HCT116 (cell line): ENCODE results near the gene LETMD1. TPM values are rescaled to one million over a fixed set of nuclear protein-coding genes. Genes with fewer than 3 reads are reported as not detected.

Experiments used
- ATAC-seq: fragments of 200-7000 bp; cut with Tn5 transposase; 2 replicates; pipeline ENCODE4 v1.9.1; 2020; ENCODE audit warnings: mild to moderate bottlenecking, moderate library complexity
- BruUV-seq: library from RNA; stranded (reverse); fragments of 400-500 nt; replicated peaks from 2 replicates; lab custom pipeline; 2021; lab: Mats Ljungman, UMichigan
- CTCF ChIA-PET: fragments of 300-600 bp; sonication (Branson Sonifier 250); formaldehyde crosslinking; loops from one replicate; lab custom pipeline; 2021; ENCODE audit warnings: antibody characterized with exemption; lab: Charles Lee
- POLR2A ChIA-PET: fragments of 300-600, 350-600 bp; sonication (Branson Sonifier 250); formaldehyde crosslinking; loops from one replicate; lab custom pipeline; 2021; ENCODE audit warnings: antibody characterized with exemption; lab: Charles Lee
- RAD21 ChIA-PET, 2 experiments: fragments of 300-600 bp; sonication (Branson Sonifier 250); formaldehyde crosslinking; loops; one replicate each; lab custom pipeline; 2023; ENCODE audit warnings: low total read pairs in 2 of 2; ENCODE audit not compliant: uncharacterized antibody in 2 of 2, unreplicated experiment in 2 of 2, low non-redundant PET in 1 of 2; lab: Charles Lee
- DNase-seq: peaks from one replicate; pipeline ENCODE4 v3.0.0-alpha.2; 2010; ENCODE audit warnings: low read depth, low spot score
- H2AFZ ChIP-seq: fragments of 200-600 bp; shearing (Covaris generic), sonication (generic); 2 replicates; pipeline ENCODE4 v1.6.1; 2017; ENCODE audit warnings: low read depth, mixed run types, mixed read lengths, antibody characterized with exemption, low read length; ENCODE audit not compliant: poor library complexity, severe bottlenecking
- H3K27ac ChIP-seq: 2 replicates; pipeline ENCODE4 v1.5.1; 2012; ENCODE audit warnings: low read depth, low read length
- H3K27me3 ChIP-seq: fragments of 200-600 bp; sonication (generic); 2 replicates; pipeline ENCODE4 v1.6.1; 2016; ENCODE audit warnings: mixed run types, low read length, mixed read lengths; ENCODE audit not compliant: insufficient read depth
- H3K36me3 ChIP-seq, 2 experiments: fragments of 200-500 bp in 1 of 2; fragments of 200-600 bp in 1 of 2; sonication (Bioruptor generic) in 1 of 2; sonication (generic) in 1 of 2; 2 replicates each; pipeline versions ENCODE4 v1.5.1 to v1.6.1; 2014 to 2016; ENCODE audit warnings: low read length in 2 of 2, inconsistent platforms in 1 of 2, mixed read lengths in 1 of 2, mixed run types in 1 of 2; ENCODE audit not compliant: insufficient read depth in 2 of 2, control insufficient read depth in 1 of 2
- H3K4me1 ChIP-seq, 2 experiments: fragments of 200-600 bp in 1 of 2; sonication (generic) in 1 of 2; 2 replicates each; pipeline versions ENCODE4 v1.5.1 to v1.6.1; 2012 to 2017; ENCODE audit warnings: low read length in 2 of 2, inconsistent platforms in 1 of 2, mild to moderate bottlenecking in 1 of 2, mixed read lengths in 1 of 2, mixed run types in 1 of 2, moderate library complexity in 1 of 2; ENCODE audit not compliant: insufficient read depth in 2 of 2, control insufficient read depth in 1 of 2
- H3K4me2 ChIP-seq: fragments of 200-600 bp; sonication (generic); 2 replicates; pipeline ENCODE4 v1.6.1; 2017; ENCODE audit warnings: mixed run types, low read length, mixed read lengths
- H3K4me3 ChIP-seq, 2 experiments: fragments of 200-600 bp in 1 of 2; sonication (generic) in 1 of 2; replicated peaks in 1 of 2; 2 replicates each; pipeline ENCODE4 v1.5.1; 2011 to 2016; ENCODE audit warnings: low read length in 2 of 2, control low read depth in 1 of 2, low read depth in 1 of 2, mild to moderate bottlenecking in 1 of 2, mixed read lengths in 1 of 2, mixed run types in 1 of 2
- H3K79me2 ChIP-seq: fragments of 200-600 bp; sonication (generic); 2 replicates; pipeline ENCODE4 v1.6.1; 2017; ENCODE audit warnings: mild to moderate bottlenecking, mixed run types, low read length, moderate library complexity, mixed read lengths; ENCODE audit not compliant: insufficient read depth
- H3K9ac ChIP-seq: fragments of 200-600 bp; sonication (generic); 2 replicates; pipeline ENCODE4 v1.6.1; 2016; ENCODE audit warnings: low read length, mixed read lengths
- H3K9me2 ChIP-seq: fragments of 200-600 bp; sonication (generic), shearing (Covaris generic); 2 replicates; pipeline ENCODE4 v1.6.1; 2017; ENCODE audit warnings: mixed run types, mild to moderate bottlenecking, moderate library complexity; ENCODE audit not compliant: insufficient read depth
- H3K9me3 ChIP-seq, 2 experiments: fragments of 200-500 bp in 1 of 2; fragments of 200-600 bp in 1 of 2; sonication (Bioruptor generic) in 1 of 2; sonication (generic) in 1 of 2; 2 replicates each; pipeline ENCODE4 v1.6.1; 2014 to 2017; ENCODE audit warnings: low read length in 2 of 2, mixed read lengths in 2 of 2, inconsistent platforms in 1 of 2, low read depth in 1 of 2, mild to moderate bottlenecking in 1 of 2, mixed run types in 1 of 2, moderate library complexity in 1 of 2; ENCODE audit not compliant: control insufficient read depth in 1 of 2, insufficient read depth in 1 of 2
- H4K20me1 ChIP-seq: fragments of 200-600 bp; sonication (generic), shearing (Covaris generic); 2 replicates; pipeline ENCODE4 v1.6.1; 2017; ENCODE audit warnings: mixed run types, mild to moderate bottlenecking, moderate library complexity; ENCODE audit not compliant: insufficient read depth
- EGR1 ChIP-seq: IDR thresholded peaks from 2 replicates; pipeline ENCODE4 v1.6.1; 2012; ENCODE audit warnings: low read depth
- ELF1 ChIP-seq: IDR thresholded peaks from 2 replicates; pipeline ENCODE4 v1.6.1; 2012; ENCODE audit warnings: low read depth, borderline replicate concordance
- JUND ChIP-seq: IDR thresholded peaks from 2 replicates; pipeline ENCODE4 v1.6.1; 2012
- SIN3A ChIP-seq: IDR thresholded peaks from 2 replicates; pipeline ENCODE4 v1.6.1; 2012; ENCODE audit warnings: low read depth
- YY1 ChIP-seq: IDR thresholded peaks from 2 replicates; pipeline ENCODE4 v1.6.1; 2011; ENCODE audit warnings: low read length, low read depth, moderate library complexity, mild to moderate bottlenecking; ENCODE audit not compliant: insufficient replicate concordance; ENCODE audit errors: extremely low read depth
- intact Hi-C: fragments of 100-400 bp; cut with micrococcal nuclease; formaldehyde crosslinking; loops from 2 replicates; pipeline ENCODE4 v1.10.0; 2022
- total RNA-seq: library from RNA; stranded (reverse); gene quantifications from one replicate; pipeline ENCODE4 v1.2.1, GENCODE V29; 2021; ENCODE audit not compliant: unreplicated experiment
- TF ChIP-seq, protein P1 (sequence below): IDR thresholded peaks from 2 replicates; pipeline ENCODE4 v1.6.1; 2012

LETMD1 gene
- total RNA-seq, 1 experiment from 2014 or later = 70.8 TPM

DNA sequence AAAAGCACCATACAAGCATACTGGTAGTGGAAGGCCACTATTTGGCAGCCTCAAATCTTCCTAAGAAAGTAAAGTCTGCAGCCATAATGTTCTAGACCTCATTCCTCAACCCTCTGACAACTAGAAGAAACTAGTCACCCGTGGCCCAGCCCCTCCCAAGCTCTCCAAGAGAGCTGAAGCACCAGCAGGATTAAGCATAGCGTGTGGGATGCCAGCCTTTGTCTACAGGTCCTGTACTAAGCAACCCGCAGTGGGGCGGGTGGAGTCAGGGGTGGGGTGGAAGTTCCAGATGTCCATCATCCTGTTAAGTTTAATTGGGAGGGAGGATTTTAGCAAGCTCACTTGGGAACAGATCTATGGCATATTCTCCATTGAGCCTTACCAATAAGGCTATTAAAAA is 36.2 kb upstream of the LETMD1 start:
- BruUV-seq = no TSS peak
- Histone ChIP-seq H3K79me2 (peaks cover 45% of the 10 kb centered on the region), H3K9me3 (no peaks in the 10 kb centered on the region), H4K20me1 (peaks cover 6% of the 10 kb centered on the region; the same call in 1 of the 2 replicates), H3K4me2 (no peak overlapping the region), H3K9me2 (no peaks in the 10 kb centered on the region), H2AFZ (no peak overlapping the region), H3K4me3 (no peak overlapping the region), H3K27me3 (no peaks in the 10 kb centered on the region), H3K9ac (no peak overlapping the region), H3K4me1 (peaks cover 10 to 14% of the 10 kb centered on the region in 2 experiments; a peak in 3 of 4 replicates), H3K36me3 (peaks cover 4 to 5% of the 10 kb centered on the region in 2 experiments; a peak in 2 of 4 replicates), H3K27ac (no peak overlapping the region)
- no peak for DNase-seq
- ChIA-PET RAD21 (no interaction called here), CTCF (no interaction called here), POLR2A (no interaction called here)
- ATAC-seq = no peak
- intact Hi-C loops = no loop called here
- TF ChIP-seq ELF1 (no peak), EGR1 (no peak), SIN3A (no peak), YY1 (no peak), JUND (no peak)
- TF ChIP-seq, protein P1, sequence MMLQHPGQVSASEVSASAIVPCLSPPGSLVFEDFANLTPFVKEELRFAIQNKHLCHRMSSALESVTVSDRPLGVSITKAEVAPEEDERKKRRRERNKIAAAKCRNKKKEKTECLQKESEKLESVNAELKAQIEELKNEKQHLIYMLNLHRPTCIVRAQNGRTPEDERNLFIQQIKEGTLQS = no peak

DNA sequence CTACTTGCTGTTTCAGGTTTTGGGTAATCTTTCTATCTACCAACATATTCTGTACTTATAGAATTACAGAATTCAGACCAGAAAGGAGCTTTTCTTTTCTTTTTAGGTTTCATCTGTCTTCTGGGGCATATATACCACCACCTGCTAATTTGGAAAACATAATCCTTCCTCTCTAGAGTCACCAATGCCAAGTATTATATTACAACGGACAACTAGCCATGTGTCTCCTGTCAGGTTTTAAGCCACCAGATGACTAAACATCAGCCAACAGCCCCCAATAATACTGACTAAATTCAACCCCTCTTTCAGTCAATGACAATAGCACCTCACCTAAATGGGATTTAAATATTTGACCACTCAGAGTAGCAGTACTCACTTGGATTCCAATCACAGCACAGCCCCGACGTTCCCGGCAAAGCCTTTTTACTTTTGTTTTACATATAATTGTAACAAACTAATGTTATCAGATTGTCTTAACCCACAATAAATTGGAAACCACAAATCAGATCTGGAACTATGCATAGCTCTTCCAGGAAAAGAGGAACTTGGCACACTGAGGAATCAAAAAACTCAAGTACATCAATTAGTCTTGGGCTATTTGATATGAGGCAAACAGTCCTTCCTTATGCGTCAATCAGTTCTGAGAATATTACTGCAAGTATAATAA is 35.4 kb upstream of the LETMD1 start:
- intact Hi-C loops = no loop called here
- CTCF ChIA-PET = no interaction called here

More for the DNA sequence above, 35.4 kb upstream of the LETMD1 start:
- Histone ChIP-seq H3K4me3 (no peak overlapping the region), H4K20me1 (peaks cover 6% of the 10 kb centered on the region; the same call in 1 of the 2 replicates), H3K4me1 (peaks cover 9 to 14% of the 10 kb centered on the region in 2 experiments; a peak in 3 of 4 replicates), H3K9ac (no peak overlapping the region), H2AFZ (no peak overlapping the region), H3K4me2 (no peak overlapping the region), H3K9me2 (no peaks in the 10 kb centered on the region), H3K27ac (no peak overlapping the region), H3K36me3 (peaks cover 0 to 5% of the 10 kb centered on the region in 2 experiments; a peak in 2 of 4 replicates), H3K79me2 (peaks cover 52% of the 10 kb centered on the region), H3K9me3 (no peaks in the 10 kb centered on the region), H3K27me3 (no peaks in the 10 kb centered on the region)
- DNase-seq (no peak), ATAC-seq (no peak)
- ChIA-PET POLR2A (interaction anchor here (0.6 kb wide), 1 partner anchor 25 kb away, joined by 3 read pairs; no protein-coding TSS in a partner anchor), RAD21 (no interaction called here)
- TF ChIP-seq ELF1 = no peak
- no TSS peak for BruUV-seq
